GM12878 (cell line): ENCODE data around the gene ATP13A2. TPM values are rescaled to one million over a fixed set of nuclear protein-coding genes. Genes with fewer than 3 reads are reported as not detected.

Source experiments
- ATAC-seq: fragments of 200-7000 bp; cut with Tn5 transposase; 3 replicates; pipeline ENCODE4 v1.9.1; 2020; ENCODE audit warnings: mild to moderate bottlenecking, moderate library complexity
- BruUV-seq: library from RNA; stranded (reverse); fragments of 400-500 nt; replicated peaks from 2 replicates; lab custom pipeline; 2021; lab: Mats Ljungman, UMichigan
- CTCF ChIA-PET: fragments of 300-600 bp; sonication (Branson Sonifier 250); formaldehyde crosslinking; extraction: SDS; loops from one replicate; lab custom pipeline; 2021; ENCODE audit warnings: inconsistent platforms; lab: Yijun Ruan, JAX
- POLR2A ChIA-PET: fragments of 350-600 bp; formaldehyde crosslinking; extraction: SDS; loops from one replicate; lab custom pipeline; 2021; ENCODE audit warnings: inconsistent platforms; lab: Charles Lee
- RAD21 ChIA-PET: fragments of 300-600 bp; sonication (Branson Sonifier 250); formaldehyde crosslinking; loops from one replicate; lab custom pipeline; 2023; ENCODE audit warnings: antibody characterized with exemption; ENCODE audit not compliant: unreplicated experiment; lab: Charles Lee
- SMC1A ChIA-PET: fragments of 300-600 bp; sonication (Branson Sonifier 250); formaldehyde crosslinking; loops from one replicate; lab custom pipeline; 2023; ENCODE audit not compliant: unreplicated experiment, uncharacterized antibody; lab: Charles Lee
- DNase-seq: peaks from one replicate; pipeline ENCODE4 v3.0.0-alpha.2; 2011; ENCODE audit warnings: low read depth, low spot score
- FAIRE-seq: peaks from 3 replicates; lab custom pipeline; 2011; peaks lifted over from hg19 to GRCh38; lab: Jason Lieb, UNC
- H2AFZ ChIP-seq: 2 replicates; pipeline ENCODE4 v1.6.0; 2011; ENCODE audit warnings: low read depth, low read length, control low read depth; ENCODE audit not compliant: control insufficient read depth
- H3K27ac ChIP-seq: 2 replicates; pipeline ENCODE4 v1.5.1; 2011; ENCODE audit warnings: control low read depth; ENCODE audit not compliant: control insufficient read depth, insufficient read depth
- H3K27me3 ChIP-seq, 2 experiments: replicated peaks in 1 of 2; 2 replicates each; pipeline versions ENCODE4 v1.6.0 to v1.6.1; 2011; ENCODE audit warnings: low read length in 1 of 2; ENCODE audit not compliant: control insufficient read depth in 2 of 2, insufficient read depth in 2 of 2
- H3K36me3 ChIP-seq, 2 experiments: 2 replicates each; pipeline ENCODE4 v1.5.1; 2011; ENCODE audit warnings: low read length in 1 of 2; ENCODE audit not compliant: control insufficient read depth in 2 of 2, insufficient read depth in 2 of 2
- H3K4me1 ChIP-seq: 2 replicates; pipeline ENCODE4 v1.6.1; 2011; ENCODE audit warnings: mild to moderate bottlenecking, low read length, moderate library complexity, mixed read lengths; ENCODE audit not compliant: control insufficient read depth, insufficient read depth
- H3K4me2 ChIP-seq: 2 replicates; pipeline ENCODE4 v1.6.0; 2011; ENCODE audit warnings: control low read depth; ENCODE audit not compliant: control insufficient read depth, insufficient read depth
- H3K4me3 ChIP-seq: fragments of 200-600 bp; sonication (generic); 2 replicates; pipeline ENCODE4 v1.5.1; 2016
- H3K79me2 ChIP-seq: 2 replicates; pipeline ENCODE4 v1.6.0; 2011; ENCODE audit warnings: low read length; ENCODE audit not compliant: control insufficient read depth, insufficient read depth
- H3K9ac ChIP-seq: 2 replicates; pipeline ENCODE4 v1.8.0; 2011; ENCODE audit warnings: low read length, control low read depth, mixed read lengths; ENCODE audit not compliant: control insufficient read depth, insufficient read depth
- H3K9me3 ChIP-seq: replicated peaks from 3 replicates; pipeline ENCODE4 v1.5.1; 2011; ENCODE audit warnings: mild to moderate bottlenecking, low read length; ENCODE audit not compliant: control insufficient read depth, insufficient read depth
- H4K20me1 ChIP-seq: 2 replicates; pipeline ENCODE4 v1.6.0; 2011; ENCODE audit not compliant: control insufficient read depth, insufficient read depth
- CHD1 ChIP-seq: IDR thresholded peaks from 2 replicates; pipeline ENCODE4 v1.6.1; 2012; ENCODE audit warnings: low read depth, low read length, improper control_type of control experiment
- MLLT1 ChIP-seq: fragments of 450-650 bp; IDR thresholded peaks from 2 replicates; pipeline ENCODE4 v1.6.1; 2016; ENCODE audit warnings: mild to moderate bottlenecking
- SMAD5 ChIP-seq: IDR thresholded peaks from 2 replicates; pipeline ENCODE4 v1.6.1; 2016; ENCODE audit warnings: antibody characterized with exemption, low read depth
- SRF ChIP-seq, 2 experiments: IDR thresholded peaks; 2 replicates each; pipeline ENCODE4 v1.6.1; 2011; ENCODE audit warnings: low read depth in 2 of 2, low read length in 2 of 2, mild to moderate bottlenecking in 1 of 2, moderate library complexity in 1 of 2
- ZNF207 ChIP-seq: fragments of 450-650 bp; IDR thresholded peaks from 2 replicates; pipeline ENCODE4 v1.6.1; 2014; ENCODE audit warnings: antibody characterized with exemption, mild to moderate bottlenecking, borderline replicate concordance
- ZSCAN29 ChIP-seq: fragments of 450-650 bp; IDR thresholded peaks from 2 replicates; pipeline ENCODE4 v1.6.1; 2017; ENCODE audit warnings: mild to moderate bottlenecking, moderate library complexity
- WGBS: methylation state at CpG from one replicate; pipeline ENCODE4 v1.1.6; 2016; ENCODE audit warnings: low lambda C conversion rate; ENCODE audit not compliant: insufficient replicate concordance, insufficient coverage; ENCODE audit errors: missing lambda C conversion rate; 5-methylcytosine and 5-hydroxymethylcytosine counted together
- in situ Hi-C: fragments of 300-500 bp; cut with MboI; formaldehyde crosslinking; loops from 9 replicates; pipeline ENCODE4 v1.14.3; 2018; ENCODE audit warnings: mixed read lengths
- intact Hi-C: fragments of 100-400 bp; cut with micrococcal nuclease; formaldehyde crosslinking; loops from one replicate; pipeline ENCODE4 v1.14.2; 2022; ENCODE audit not compliant: unreplicated experiment
- polyA plus RNA-seq, 11 experiments: library from polyadenylated mRNA; depleted of rRNA in 4 of 11; unstranded in 6 of 11; stranded (reverse) in 5 of 11; fragments of >200 nt; fragmentation: Nextera tagmentation in 4 of 11; fragmentation: Illumina TruSeq in 1 of 11; extraction: Ambion mirVana in 4 of 11; extraction: Trizol in 1 of 11; gene quantifications; 1 replicate in 1 of 11; 2 replicates in 10 of 11; pipeline versions ENCODE4 v1.2.1 to v1.2.3, GENCODE V29; 2011 to 2016; ENCODE audit warnings: inconsistent platforms in 2 of 11, missing spikeins in 2 of 11, low read depth in 1 of 11
- total RNA-seq, 4 experiments: library from RNA; depleted of rRNA in 3 of 4; stranded (reverse); fragments of >200 nt in 3 of 4; fragmentation: Illumina TruSeq in 1 of 4; extraction: Trizol in 1 of 4; gene quantifications; 2 replicates each; pipeline versions ENCODE4 v1.2.1 to v1.2.3, GENCODE V29; 2013 to 2021
- TF ChIP-seq, protein P1 (sequence below): IDR thresholded peaks from 2 replicates; pipeline ENCODE4 v1.6.1; 2012; ENCODE audit warnings: improper control_type of control experiment, low read depth, low read length; ENCODE audit not compliant: insufficient replicate concordance

The ATP13A2 gene
- total and polyA plus RNA-seq, 10 of the 15 experiments (the other 5 are each of a cell fraction or from before 2014, with no cell fraction given) = 0.24 to 30.5 (median 8.0) TPM

GRCh38 chr1:16973215-16973614 is 38.5 kb downstream of the ATP13A2 start:
- Histone ChIP-seq H3K4me3 (no peak overlapping the region), H3K79me2 (no peaks in the 10 kb centered on the region), H3K9me3 (no peaks in the 10 kb centered on the region), H2AFZ (no peak overlapping the region), H3K9ac (no peak overlapping the region), H4K20me1 (no peaks in the 10 kb centered on the region), H3K27me3 (no peaks in the 10 kb centered on the region), H3K27ac (no peak overlapping the region), H3K4me2 (no peak overlapping the region), H3K36me3 (no peaks in the 10 kb centered on the region), H3K4me1 (no peaks in the 10 kb centered on the region)
- FAIRE-seq (no peak), DNase-seq (no peak), ATAC-seq (no peak)
- WGBS = 11% methylated on average over 9 of the region's 9 CpGs
- in situ Hi-C loops (no loop called here), intact Hi-C loops (no loop called here)
- ChIA-PET POLR2A (no interaction called here), SMC1A (no interaction called here), CTCF (no interaction called here), RAD21 (no interaction called here)
- no TSS peak for BruUV-seq
- no peak for TF ChIP-seq MLLT1

GRCh38 chr1:16972189-16972895 is 39.4 kb downstream of the ATP13A2 start:
- in situ Hi-C loops (no loop called here), intact Hi-C loops (no loop called here)
- ChIA-PET RAD21 (no interaction called here), POLR2A (interaction anchor here (0.6 kb wide), 1 partner anchor 879 kb away, joined by 5 read pairs; no protein-coding TSS in a partner anchor), CTCF (no interaction called here), SMC1A (no interaction called here)
- Histone ChIP-seq H3K4me1 (no peaks in the 10 kb centered on the region), H3K79me2 (no peaks in the 10 kb centered on the region), H3K4me3 (no peak overlapping the region), H2AFZ (no peak overlapping the region), H3K36me3 (no peaks in the 10 kb centered on the region), H3K4me2 (no peak overlapping the region), H3K27me3 (no peaks in the 10 kb centered on the region), H4K20me1 (no peaks in the 10 kb centered on the region), H3K9ac (no peak overlapping the region), H3K9me3 (no peaks in the 10 kb centered on the region), H3K27ac (no peak overlapping the region)
- ATAC-seq (no peak), FAIRE-seq (no peak), DNase-seq (no peak)
- WGBS = 32% methylated on average over 11 of the region's 11 CpGs
- BruUV-seq = no TSS peak
- TF ChIP-seq, protein P1, sequence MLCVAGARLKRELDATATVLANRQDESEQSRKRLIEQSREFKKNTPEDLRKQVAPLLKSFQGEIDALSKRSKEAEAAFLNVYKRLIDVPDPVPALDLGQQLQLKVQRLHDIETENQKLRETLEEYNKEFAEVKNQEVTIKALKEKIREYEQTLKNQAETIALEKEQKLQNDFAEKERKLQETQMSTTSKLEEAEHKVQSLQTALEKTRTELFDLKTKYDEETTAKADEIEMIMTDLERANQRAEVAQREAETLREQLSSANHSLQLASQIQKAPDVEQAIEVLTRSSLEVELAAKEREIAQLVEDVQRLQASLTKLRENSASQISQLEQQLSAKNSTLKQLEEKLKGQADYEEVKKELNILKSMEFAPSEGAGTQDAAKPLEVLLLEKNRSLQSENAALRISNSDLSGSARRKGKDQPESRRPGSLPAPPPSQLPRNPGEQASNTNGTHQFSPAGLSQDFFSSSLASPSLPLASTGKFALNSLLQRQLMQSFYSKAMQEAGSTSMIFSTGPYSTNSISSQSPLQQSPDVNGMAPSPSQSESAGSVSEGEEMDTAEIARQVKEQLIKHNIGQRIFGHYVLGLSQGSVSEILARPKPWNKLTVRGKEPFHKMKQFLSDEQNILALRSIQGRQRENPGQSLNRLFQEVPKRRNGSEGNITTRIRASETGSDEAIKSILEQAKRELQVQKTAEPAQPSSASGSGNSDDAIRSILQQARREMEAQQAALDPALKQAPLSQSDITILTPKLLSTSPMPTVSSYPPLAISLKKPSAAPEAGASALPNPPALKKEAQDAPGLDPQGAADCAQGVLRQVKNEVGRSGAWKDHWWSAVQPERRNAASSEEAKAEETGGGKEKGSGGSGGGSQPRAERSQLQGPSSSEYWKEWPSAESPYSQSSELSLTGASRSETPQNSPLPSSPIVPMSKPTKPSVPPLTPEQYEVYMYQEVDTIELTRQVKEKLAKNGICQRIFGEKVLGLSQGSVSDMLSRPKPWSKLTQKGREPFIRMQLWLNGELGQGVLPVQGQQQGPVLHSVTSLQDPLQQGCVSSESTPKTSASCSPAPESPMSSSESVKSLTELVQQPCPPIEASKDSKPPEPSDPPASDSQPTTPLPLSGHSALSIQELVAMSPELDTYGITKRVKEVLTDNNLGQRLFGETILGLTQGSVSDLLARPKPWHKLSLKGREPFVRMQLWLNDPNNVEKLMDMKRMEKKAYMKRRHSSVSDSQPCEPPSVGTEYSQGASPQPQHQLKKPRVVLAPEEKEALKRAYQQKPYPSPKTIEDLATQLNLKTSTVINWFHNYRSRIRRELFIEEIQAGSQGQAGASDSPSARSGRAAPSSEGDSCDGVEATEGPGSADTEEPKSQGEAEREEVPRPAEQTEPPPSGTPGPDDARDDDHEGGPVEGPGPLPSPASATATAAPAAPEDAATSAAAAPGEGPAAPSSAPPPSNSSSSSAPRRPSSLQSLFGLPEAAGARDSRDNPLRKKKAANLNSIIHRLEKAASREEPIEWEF = no peak
- no peak for TF ChIP-seq ZNF207
- TF ChIP-seq ZSCAN29 = no peak
- no peak for TF ChIP-seq SRF (IDR thresholded peaks at IDR 0.05; ENCODE audit: low read depth in 2 of 2, low read length in 2 of 2)
- TF ChIP-seq SMAD5 = no peak
- TF ChIP-seq CHD1 = no peak
